Hematopoietic multipotent progenitor cell treated with erythropoietin and hydrocortisone succinate and interleukin-3 and kit ligand, for 15 days (in vitro differentiated cells): ENCODE results near the gene MRPL46.
"Not testable (repeated sequence)": the region's sequence is repeated elsewhere in the genome, so short reads cannot be mapped to it uniquely, and the experiment has no call there.

Experiments
- DNase-seq: peaks from one replicate; pipeline ENCODE4 v3.0.0-alpha.2; 2015; ENCODE audit warnings: low spot score

Gene MRPL46

GRCh38 chr15:88477904-88478303 lies 10.7 kb upstream of the MRPL46 start:
- DNase-seq, result no peak

- DNase-seq, result no peak
Measured at GRCh38 chr15:88477126-88477525, 9.9 kb upstream of the MRPL46 start.

- DNase-seq, result peak; percentile 52
Measured at GRCh38 chr15:88476635-88477060, 9.5 kb upstream of the MRPL46 start.

- DNase-seq, result not testable (repeated sequence)
Measured at GRCh38 chr15:88473661-88474293, 6.6 kb upstream of the MRPL46 start.

- DNase-seq, result no peak
Measured at GRCh38 chr15:88472225-88472624, 5.0 kb upstream of the MRPL46 start.

- DNase-seq, result no peak
Measured at GRCh38 chr15:88470625-88471372, 3.6 kb upstream of the MRPL46 start.

GRCh38 chr15:88469321-88469720 lies 2.1 kb upstream of the MRPL46 start:
- no peak for DNase-seq

- DNase-seq, result not testable (repeated sequence)
Measured at GRCh38 chr15:88468721-88469120, 1.5 kb upstream of the MRPL46 start.

GRCh38 chr15:88467935-88468528 lies 844 bp upstream of the MRPL46 start:
- DNase-seq, result peak; percentile 10

GRCh38 chr15:88465633-88466224 lies 1.5 kb downstream of the MRPL46 start:
- no peak for DNase-seq

GRCh38 chr15:88463870-88464532 lies 3.2 kb downstream of the MRPL46 start:
- DNase-seq, result no peak

GRCh38 chr15:88456733-88457132 lies 10.5 kb downstream of the MRPL46 start:
- no peak for DNase-seq

- peak; percentile 46 for DNase-seq
Measured at GRCh38 chr15:88454867-88455810, 12.0 kb downstream of the MRPL46 start.

GRCh38 chr15:88454236-88454635 lies 13.0 kb downstream of the MRPL46 start:
- no peak for DNase-seq

- DNase-seq, result no peak
Measured at GRCh38 chr15:88453651-88454050, 13.5 kb downstream of the MRPL46 start.

- DNase-seq, result peak; percentile 53
Measured at GRCh38 chr15:88450125-88450798, 16.9 kb downstream of the MRPL46 start.

GRCh38 chr15:88449581-88449980 lies 17.6 kb downstream of the MRPL46 start:
- DNase-seq, result no peak

GRCh38 chr15:88448991-88449461 lies 18.2 kb downstream of the MRPL46 start:
- DNase-seq, result no peak

GRCh38 chr15:88447741-88448140 lies 19.4 kb downstream of the MRPL46 start:
- DNase-seq, result no peak

- no peak for DNase-seq
Measured at GRCh38 chr15:88447206-88447605, 20.0 kb downstream of the MRPL46 start.
